ENCODE results near the gene RRAS. TPM values are rescaled to one million over a fixed set of nuclear protein-coding genes. Genes with fewer than 3 reads are reported as not detected.

The RRAS gene
- total RNA-seq, 2 experiments from 2014 or later, result 5.0 to 5.4 TPM

DNA sequence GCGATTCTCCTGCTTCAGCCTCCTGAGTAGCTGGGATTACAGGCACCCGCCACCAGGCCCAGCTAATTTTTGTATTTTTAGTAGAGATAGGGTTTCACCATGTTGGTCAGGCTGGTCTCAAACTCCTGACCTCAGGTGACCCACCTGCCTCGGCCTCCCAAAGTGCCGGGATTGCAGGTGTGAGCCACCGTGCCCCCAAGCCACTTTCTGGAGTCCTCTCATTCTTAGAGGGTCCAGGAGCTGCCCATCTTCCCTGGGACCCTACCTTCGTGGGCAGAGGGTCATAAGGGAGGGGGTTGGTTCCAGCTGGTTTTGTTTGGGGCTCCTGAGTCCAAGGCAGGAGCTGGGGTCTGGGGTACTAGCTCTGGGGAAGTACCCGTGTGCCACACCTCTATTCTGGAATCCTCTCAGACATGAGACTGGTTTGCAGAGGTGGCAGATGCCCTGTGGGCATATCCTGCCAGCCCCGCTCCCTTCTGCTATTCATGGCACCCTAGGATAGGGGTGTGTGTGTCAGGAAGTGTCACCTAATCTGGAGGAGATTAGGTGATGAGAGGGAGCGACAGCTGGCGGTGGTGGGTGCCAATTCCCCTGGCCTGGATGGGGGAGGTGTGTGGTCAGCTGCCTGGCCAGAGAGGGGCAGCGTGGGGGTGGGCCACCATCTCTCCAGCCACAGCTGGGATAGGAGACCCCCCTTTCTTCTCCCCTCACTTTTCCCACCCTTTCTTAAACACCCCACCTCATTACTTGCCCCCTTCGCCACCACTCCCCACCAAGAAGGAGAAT lies 39.2 kb upstream of the RRAS start:
- POLR2A ChIA-PET, result interaction anchor here (0.7 to 4.3 kb wide), 4 partner anchors 11 to 39 kb away, joined by 4 to 29 read pairs (median 4); partner anchors contain the start of genes BCL2L12, IRF3 and RRAS
- CTCF ChIA-PET, result interaction anchor here (0.7 to 3.6 kb wide), 8 partner anchors 8 to 1356 kb away, joined by 3 to 20 read pairs (median 4); partner anchors contain the start of genes BCL2L12 and IRF3

DNA sequence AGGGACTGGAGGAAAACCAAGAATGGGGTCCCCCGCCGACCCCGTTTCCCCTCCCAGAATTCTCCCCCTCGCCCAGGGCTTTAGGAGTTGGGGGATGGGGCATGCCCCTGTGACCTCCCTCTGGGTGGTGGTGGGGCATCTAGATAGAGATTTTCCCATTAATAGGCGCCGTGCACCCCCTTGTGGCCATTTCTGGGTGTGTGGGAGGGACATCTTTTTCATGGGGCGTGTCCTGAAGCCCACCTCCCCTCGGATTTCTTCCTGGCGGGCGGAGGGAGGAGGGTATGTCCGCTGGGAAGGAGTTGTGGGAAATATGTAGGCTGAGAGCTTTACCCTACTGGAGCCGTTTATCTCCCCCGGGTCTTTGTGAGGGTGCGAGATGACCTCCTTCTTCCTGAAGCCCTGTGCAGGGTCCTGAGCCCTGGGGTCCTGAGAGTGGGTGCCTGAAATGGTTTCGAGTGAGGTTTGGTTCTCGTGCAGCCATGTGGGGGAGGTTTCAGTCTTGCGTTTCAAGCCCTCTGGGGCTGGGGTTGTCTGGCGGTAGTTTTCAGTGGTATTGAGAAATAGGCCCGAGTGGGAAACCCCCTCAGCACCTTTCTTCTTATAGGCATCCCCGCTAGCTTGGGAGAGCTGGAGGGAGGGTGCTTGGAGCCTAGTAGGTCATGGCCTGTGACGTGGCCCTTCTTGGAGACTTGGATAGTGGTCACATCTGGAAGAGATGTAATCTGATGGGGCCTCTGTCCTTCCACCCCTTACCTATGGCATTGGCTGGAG lies 38.1 kb upstream of the RRAS start:
- CTCF ChIA-PET, result interaction anchor here (0.7 to 3.6 kb wide), 11 partner anchors 7 to 179 kb away, joined by 3 to 20 read pairs (median 3); partner anchors contain the start of genes ADM5, BCL2L12, IRF3 and RRAS
- POLR2A ChIA-PET, result interaction anchor here (1.2 to 4.3 kb wide), 3 partner anchors 12 to 38 kb away, joined by 4 to 29 read pairs (median 4); partner anchors contain the start of genes BCL2L12, IRF3 and RRAS

DNA sequence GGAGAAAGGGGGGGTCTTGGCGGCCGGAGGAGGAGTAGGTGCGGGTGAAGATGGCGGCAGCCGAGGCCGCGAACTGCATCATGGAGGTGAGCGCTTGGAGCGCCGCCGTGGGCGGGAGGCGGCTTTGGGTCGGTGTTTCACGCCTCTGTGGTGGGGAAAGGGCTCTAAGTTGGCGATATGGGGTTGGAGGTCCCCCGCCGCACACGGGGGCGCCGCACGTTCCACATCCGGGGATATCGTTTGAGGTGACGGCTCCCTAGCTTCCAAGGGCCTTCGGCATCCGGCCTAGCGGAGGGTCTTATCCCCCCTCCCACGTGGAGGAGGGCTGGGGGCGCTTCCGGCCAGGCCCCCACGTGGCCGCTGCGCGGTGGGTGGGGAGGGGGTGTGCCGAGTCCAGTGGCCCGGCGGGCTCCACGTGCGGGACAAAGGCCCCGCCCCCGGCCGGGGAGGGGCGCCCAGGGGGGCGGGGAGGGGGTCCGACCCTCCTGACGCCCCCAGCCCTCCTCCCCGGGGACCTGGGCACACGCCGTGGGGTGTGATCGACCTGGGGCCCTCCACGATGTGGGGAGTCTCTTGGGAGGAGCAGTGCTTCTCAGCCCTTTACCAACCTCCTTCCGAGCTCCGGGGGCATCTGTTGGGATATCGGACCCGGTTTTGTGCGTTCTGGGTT lies 37.4 kb upstream of the RRAS start, which contains the start of gene PRMT1:
Gene PRMT1, plus strand, starts transcription at position 41 of the 670 bp plus-strand sequence. Its CDS starts 10 bp downstream, at position 51.
- ChIA-PET CTCF (interaction anchor here (0.8 to 3.6 kb wide), 7 partner anchors 12 to 178 kb away, joined by 3 to 20 read pairs (median 3); partner anchors contain the start of genes ADM5, BCL2L12, IRF3 and RRAS), POLR2A (interaction anchor here (0.6 to 4.3 kb wide), 6 partner anchors 13 to 200 kb away, joined by 3 to 29 read pairs (median 4); partner anchors contain the start of genes AKT1S1, BCL2L12, IRF3 and RCN3)

- ChIA-PET CTCF (interaction anchor here (1.0 to 3.6 kb wide), 7 partner anchors 8 to 201 kb away, joined by 3 to 20 read pairs (median 4); partner anchors contain the start of genes BCL2L12, IRF3 and RRAS), POLR2A (interaction anchor here (0.6 to 4.3 kb wide), 7 partner anchors 9 to 200 kb away, joined by 3 to 29 read pairs (median 4); partner anchors contain the start of genes AKT1S1, AP2A1, BCL2L12 and IRF3)
These were observed 36.9 kb upstream of the RRAS start for GRCh38 chr19:49676784-49677230.

DNA sequence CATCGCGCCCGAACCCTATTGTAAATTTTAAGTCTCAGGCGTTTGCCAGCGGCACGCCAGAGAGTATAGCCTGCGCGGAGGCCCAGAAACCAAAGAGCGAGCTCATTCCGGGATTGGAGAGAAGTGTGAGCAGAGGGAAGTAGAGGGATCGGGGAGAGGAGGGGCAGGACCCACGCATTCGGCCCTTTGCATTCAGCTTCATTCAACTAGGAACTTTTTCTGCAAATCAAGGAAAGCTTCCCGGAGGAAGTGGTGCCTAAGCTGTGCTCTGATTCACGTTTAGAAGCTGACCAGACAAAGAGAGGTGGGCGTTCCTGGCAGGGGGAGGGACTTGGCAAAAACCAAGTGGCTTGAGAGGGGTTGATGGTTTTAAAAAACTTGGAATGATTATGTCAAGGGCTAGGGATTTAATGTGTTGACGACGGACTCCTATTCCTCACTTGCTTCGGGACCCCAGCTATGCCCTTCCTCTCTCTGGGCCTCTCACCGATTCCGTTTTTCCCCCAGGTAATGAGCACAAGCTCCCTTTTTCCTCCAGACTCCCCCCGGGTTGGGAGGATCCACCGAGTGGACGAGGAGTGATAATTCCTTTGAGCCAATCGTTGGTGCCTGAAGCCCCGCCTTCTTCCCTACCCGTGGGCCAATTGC lies 36.3 kb upstream of the RRAS start:
- POLR2A ChIA-PET, result interaction anchor here (0.7 to 4.3 kb wide), 8 partner anchors 9 to 201 kb away, joined by 3 to 29 read pairs (median 4); partner anchors contain the start of genes AKT1S1, AP2A1, BCL2L12 and IRF3

GRCh38 chr19:49672131-49672919 lies 32.4 kb upstream of the RRAS start:
- POLR2A ChIA-PET, result interaction anchor here (0.5 kb wide), 1 partner anchor 216 kb away, joined by 6 read pairs; no protein-coding TSS in a partner anchor
- CTCF ChIA-PET, result interaction anchor here (0.6 to 2.3 kb wide), 13 partner anchors 10 to 137 kb away, joined by 3 to 11 read pairs (median 4); partner anchors contain the start of gene SCAF1

More for the DNA sequence above, 36.3 kb upstream of the RRAS start:
- CTCF ChIA-PET, result interaction anchor here (1.0 to 3.6 kb wide), 6 partner anchors 8 to 200 kb away, joined by 3 to 20 read pairs (median 4); partner anchors contain the start of genes BCL2L12, IRF3 and RRAS

DNA sequence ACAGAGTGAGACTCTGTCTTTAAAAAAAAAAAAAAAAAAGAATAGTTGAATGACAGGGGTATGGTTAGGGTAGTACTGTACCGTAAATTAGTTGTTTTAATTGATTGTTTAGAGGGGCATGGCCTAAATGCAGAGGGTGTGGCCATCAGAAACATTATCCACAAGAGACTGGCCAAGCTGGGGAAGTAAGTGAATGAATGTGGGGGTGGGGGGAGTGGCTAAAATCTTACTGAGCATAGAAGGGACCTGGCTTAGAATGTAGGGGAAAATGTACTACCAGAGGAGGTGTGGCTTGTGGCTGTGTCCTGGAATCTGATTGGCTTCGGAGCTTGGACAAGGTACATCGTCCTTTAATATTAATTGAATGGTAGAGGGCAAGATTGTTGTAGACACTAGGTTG lies 29.6 kb upstream of the RRAS start:
- ChIA-PET CTCF (interaction anchor here (0.6 kb wide), 1 partner anchor 353 kb away, joined by 3 read pairs; no protein-coding TSS in a partner anchor), POLR2A (no interaction called here)

DNA sequence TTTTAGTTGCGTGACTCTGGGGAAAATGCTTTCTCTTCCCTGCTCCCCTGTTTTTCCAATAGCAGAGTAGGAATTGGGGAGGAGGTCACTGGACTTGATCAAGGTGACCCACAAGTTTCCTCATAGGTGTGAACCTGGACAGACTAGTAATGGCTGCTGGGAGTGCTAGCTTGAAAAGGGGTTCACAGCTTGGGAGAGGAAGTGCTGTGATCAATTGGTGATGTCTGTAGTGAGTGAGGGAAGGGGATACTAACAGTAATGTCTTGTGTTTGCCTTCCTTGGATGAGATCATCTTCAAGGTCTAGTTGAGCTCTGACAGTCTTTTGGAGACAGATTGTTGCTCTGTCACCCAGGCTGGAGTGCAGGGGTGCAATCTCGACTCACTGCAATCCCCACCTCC lies 27.5 kb upstream of the RRAS start:
- ChIA-PET CTCF (interaction anchor here (0.7 to 0.9 kb wide), 2 partner anchors 87 to 491 kb away, joined by 3 to 5 read pairs; partner anchors contain the start of gene NOSIP), POLR2A (interaction anchor here (1.3 to 1.4 kb wide), 2 partner anchors 8 to 24 kb away, joined by 3 to 4 read pairs; no protein-coding TSS in a partner anchor)

DNA sequence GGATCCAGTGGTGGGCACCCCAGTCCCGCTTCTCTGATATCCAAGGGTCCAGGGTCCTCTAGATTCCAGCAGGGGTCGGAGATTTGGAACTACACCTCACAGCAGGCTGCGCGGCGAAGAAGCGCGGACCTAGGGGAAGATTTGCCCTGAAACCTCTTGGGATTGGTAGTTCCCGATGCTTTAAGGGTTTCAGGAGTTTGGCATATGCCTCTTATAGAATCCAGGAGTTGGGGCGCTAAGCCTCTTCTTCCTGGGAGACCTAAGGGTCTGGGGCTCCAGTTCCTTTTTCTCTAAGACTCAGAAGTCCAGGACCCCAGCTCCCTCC lies 26.1 kb upstream of the RRAS start:
- ChIA-PET CTCF (interaction anchor here (1.2 kb wide), 1 partner anchor 99 kb away, joined by 3 read pairs; no protein-coding TSS in a partner anchor), POLR2A (interaction anchor here (0.5 to 3.1 kb wide), 4 partner anchors 11 to 138 kb away, joined by 3 to 29 read pairs (median 7); partner anchors contain the start of genes NOSIP, PRMT1 and RRAS)

DNA sequence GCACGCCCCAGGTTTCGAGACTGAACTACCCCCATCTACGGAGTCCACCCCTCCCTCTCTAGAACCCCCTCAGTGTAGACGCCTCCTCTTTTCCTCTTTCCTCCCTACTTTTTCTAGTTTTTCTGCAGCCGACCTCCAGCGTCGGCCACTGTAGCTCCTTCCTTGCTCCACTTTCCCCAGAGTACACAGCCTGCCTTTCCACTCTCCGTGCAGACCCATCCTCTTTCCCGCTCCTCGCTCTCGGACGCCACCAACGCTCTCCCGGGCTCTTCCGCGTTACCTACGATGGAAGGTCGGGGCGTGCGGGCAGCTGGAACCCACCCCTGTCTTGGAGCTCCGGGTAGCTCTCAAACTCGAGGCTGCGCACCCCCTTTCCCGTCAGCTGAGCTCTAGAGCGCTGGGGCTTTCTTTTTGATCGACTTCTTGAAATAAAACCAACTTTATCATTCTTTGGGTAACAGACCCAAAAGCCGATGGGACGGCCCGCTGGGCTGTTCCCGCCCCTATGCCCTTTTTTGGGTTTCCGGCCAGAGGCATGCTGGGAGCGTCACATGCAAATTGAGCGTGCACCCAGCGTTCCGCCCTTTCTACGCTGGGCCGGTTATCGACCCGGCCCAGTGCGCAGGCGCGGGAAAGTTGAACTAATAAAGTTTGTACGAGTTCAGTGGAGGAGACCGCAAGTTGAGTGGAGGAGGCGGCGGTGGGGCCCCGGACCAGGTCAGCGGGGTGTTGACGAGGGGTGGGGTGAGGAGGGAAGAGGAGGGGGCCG lies 25.6 kb upstream of the RRAS start, which contains the start of the genes BCL2L12 and IRF3:
Gene BCL2L12, plus strand, starts transcription at position 583 of the 769 bp plus-strand sequence. CDS start 760 bp downstream, outside the sequence.
Gene IRF3, minus strand, starts transcription at position 507 of the 769 bp plus-strand sequence. CDS start 1,019 bp downstream, outside the sequence.
- ChIA-PET POLR2A (interaction anchor here (0.5 to 3.1 kb wide), 5 partner anchors 10 to 137 kb away, joined by 3 to 29 read pairs (median 7); partner anchors contain the start of genes NOSIP, PRMT1 and RRAS), CTCF (interaction anchor here (1.2 to 2.7 kb wide), 3 partner anchors 13 to 190 kb away, joined by 3 to 20 read pairs (median 3); partner anchors contain the start of gene PRMT1)

DNA sequence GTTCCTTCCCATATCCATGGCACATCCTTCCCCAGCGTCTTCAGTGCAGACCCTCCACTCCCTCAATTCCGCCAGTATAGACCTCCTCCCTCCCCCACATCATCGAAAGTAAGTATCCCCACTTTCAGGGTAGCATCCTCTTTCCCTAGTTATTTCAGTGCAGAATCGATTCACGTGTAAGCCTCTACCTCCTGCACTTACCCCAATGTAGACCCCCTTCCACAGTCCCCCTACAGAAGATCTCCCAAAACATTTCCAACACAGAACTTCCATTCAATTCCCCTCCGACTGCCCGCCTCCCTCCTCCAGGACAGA lies 25.1 kb upstream of the RRAS start:
- ChIA-PET CTCF (interaction anchor here (0.6 to 2.7 kb wide), 5 partner anchors 13 to 189 kb away, joined by 3 to 20 read pairs (median 4); partner anchors contain the start of gene PRMT1), POLR2A (interaction anchor here (1.1 to 3.1 kb wide), 4 partner anchors 10 to 85 kb away, joined by 3 to 29 read pairs (median 9); partner anchors contain the start of genes NOSIP, PRMT1 and RRAS)

DNA sequence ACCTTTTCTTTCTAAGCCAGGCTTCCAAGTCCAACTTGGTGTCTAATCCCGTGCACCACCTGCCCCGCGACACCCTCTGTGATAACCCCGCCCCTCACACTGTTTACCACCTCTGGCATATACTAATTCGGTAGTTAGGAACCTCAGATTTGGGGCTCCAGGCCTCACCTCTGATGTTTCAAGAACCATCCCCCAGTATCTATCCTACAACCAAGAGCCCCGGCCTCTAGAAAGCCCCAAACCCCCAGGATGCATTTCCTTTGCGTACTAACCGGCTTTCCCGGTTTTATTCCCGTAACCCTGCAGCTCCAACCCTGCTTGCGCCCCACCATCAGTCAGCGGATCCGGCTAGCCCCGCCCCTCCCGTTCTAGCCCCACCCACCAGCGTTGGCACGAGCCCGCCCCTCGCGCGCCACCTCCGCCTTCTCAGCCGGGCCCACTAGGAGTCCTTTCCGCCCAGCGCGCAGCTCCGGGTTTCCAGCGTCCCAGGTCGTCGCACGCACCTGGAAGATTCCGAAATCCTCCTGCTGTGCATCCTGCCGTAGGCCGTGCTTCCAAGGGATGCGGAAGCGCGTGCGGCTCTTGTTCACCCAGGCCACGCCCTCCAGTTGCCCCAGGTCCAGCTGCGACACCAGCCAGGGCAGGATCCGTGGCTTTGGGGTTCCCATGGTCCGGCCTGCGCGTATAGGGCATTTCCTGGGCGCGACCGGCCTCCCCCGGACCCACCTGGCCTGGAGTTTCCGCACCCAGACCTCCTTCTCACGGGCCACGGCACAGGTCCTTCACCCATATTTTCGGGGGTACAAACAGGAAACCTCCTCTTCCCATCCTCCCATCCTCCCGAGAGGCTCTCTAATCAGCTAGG lies 24.5 kb upstream of the RRAS start:
- ChIA-PET CTCF (interaction anchor here (0.6 to 2.7 kb wide), 7 partner anchors 14 to 189 kb away, joined by 3 to 20 read pairs (median 4); partner anchors contain the start of gene PRMT1), POLR2A (interaction anchor here (0.6 to 3.1 kb wide), 6 partner anchors 9 to 168 kb away, joined by 3 to 29 read pairs (median 7); partner anchors contain the start of genes PRMT1, RPS11 and RRAS)

- CTCF ChIA-PET, result interaction anchor here (0.6 to 2.7 kb wide), 4 partner anchors 9 to 152 kb away, joined by 3 to 20 read pairs (median 6); partner anchors contain the start of gene PRMT1
- POLR2A ChIA-PET, result interaction anchor here (0.6 to 3.1 kb wide), 5 partner anchors 8 to 72 kb away, joined by 3 to 29 read pairs (median 7); partner anchors contain the start of genes PRMT1 and RRAS
These were observed 23.3 kb upstream of the RRAS start for GRCh38 chr19:49663224-49663623.

DNA sequence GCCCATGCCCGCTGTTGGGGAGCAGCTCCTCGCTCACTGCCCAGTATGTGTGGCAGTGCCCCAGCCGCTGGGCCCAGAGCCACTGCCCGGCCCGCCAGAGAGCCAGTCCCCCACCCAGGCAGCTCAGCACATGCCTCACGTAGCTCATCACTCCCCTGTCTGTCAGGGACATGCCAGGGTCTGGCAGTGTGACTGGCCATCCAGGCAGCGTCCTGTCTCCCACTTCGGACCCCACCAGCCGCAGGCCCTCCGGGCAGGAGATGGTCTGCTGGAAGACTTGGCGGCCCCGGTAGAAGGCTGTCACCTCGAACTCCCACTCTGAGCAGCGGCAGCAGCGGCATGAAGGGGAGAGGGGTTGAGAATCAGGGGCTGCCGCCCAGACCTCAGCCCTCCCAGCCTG lies 22.1 kb upstream of the RRAS start:
- CTCF ChIA-PET, result interaction anchor here (2.2 kb wide), 1 partner anchor 10 kb away, joined by 5 read pairs; no protein-coding TSS in a partner anchor

More for the DNA sequence above, 22.1 kb upstream of the RRAS start:
- POLR2A ChIA-PET, result no interaction called here

All from activated CD8-positive, alpha-beta memory T cell treated with anti-CD3 and anti-CD28 coated beads for 36 hours (primary cell).